H1 (cell line): Measurements from ENCODE around the gene ATP6V0A4. TPM values are rescaled to one million over a fixed set of nuclear protein-coding genes. Genes with fewer than 3 reads are reported as not detected.

Source experiments
- CTCF ChIA-PET: fragments of 300-600 bp; sonication (Branson Sonifier 250); formaldehyde crosslinking; loops from one replicate; lab custom pipeline; 2021; ENCODE audit not compliant: partially characterized antibody; lab: Charles Lee
- POLR2A ChIA-PET: fragments of 300-600 bp; sonication (Branson Sonifier 250); formaldehyde crosslinking; loops from one replicate; lab custom pipeline; 2021; ENCODE audit warnings: inconsistent platforms; ENCODE audit not compliant: partially characterized antibody; lab: Charles Lee
- DNase-seq, 2 experiments: peaks; one replicate each; pipeline versions ENCODE4 v3.0.0 to v3.0.0-alpha.2; 2010 to 2022; ENCODE audit warnings: low spot score in 2 of 2, low read depth in 1 of 2, mixed read lengths in 1 of 2
- FAIRE-seq: peaks from 2 replicates; lab custom pipeline; 2011; peaks lifted over from hg19 to GRCh38; lab: Jason Lieb, UNC
- H2AFZ ChIP-seq: 2 replicates; pipeline ENCODE4 v1.8.1; 2012; ENCODE audit warnings: low read length, inconsistent platforms
- H2AK5ac ChIP-seq: 2 replicates; pipeline ENCODE4 v1.6.1; 2013; ENCODE audit warnings: low read depth, low read length
- H2BK120ac ChIP-seq: replicated peaks from 2 replicates; pipeline ENCODE3; 2013; ENCODE audit warnings: low read depth, low read length, inconsistent platforms
- H2BK12ac ChIP-seq: 2 replicates; pipeline ENCODE4 v1.6.1; 2013; ENCODE audit warnings: low read depth, low read length
- H2BK15ac ChIP-seq: 2 replicates; pipeline ENCODE4 v1.6.1; 2013; ENCODE audit warnings: low read length
- H2BK20ac ChIP-seq: 2 replicates; pipeline ENCODE4 v1.6.1; 2013; ENCODE audit warnings: low read length
- H2BK5ac ChIP-seq: 2 replicates; pipeline ENCODE4 v1.6.1; 2013; ENCODE audit warnings: low read depth, low read length
- H3K14ac ChIP-seq: 2 replicates; pipeline ENCODE4 v1.6.1; 2013; ENCODE audit warnings: inconsistent platforms; ENCODE audit not compliant: insufficient read length
- H3K18ac ChIP-seq: 2 replicates; pipeline ENCODE4 v1.6.1; 2013; ENCODE audit warnings: low read length; ENCODE audit errors: extremely low read depth
- H3K23ac ChIP-seq: 2 replicates; pipeline ENCODE4 v1.6.1; 2013; ENCODE audit warnings: inconsistent platforms; ENCODE audit not compliant: insufficient read length
- H3K23me2 ChIP-seq: 2 replicates; pipeline ENCODE4 v1.6.1; 2013; ENCODE audit warnings: low read depth, low read length
- H3K27ac ChIP-seq: 2 replicates; pipeline ENCODE4 v1.6.1; 2011; ENCODE audit warnings: low read depth, low read length, inconsistent platforms
- H3K27me3 ChIP-seq, 4 experiments: replicated peaks in 1 of 4; 1 replicate in 1 of 4; 2 replicates in 3 of 4; pipeline versions ENCODE4 v1.6.1 to v1.8.1; 2011 to 2013; ENCODE audit warnings: low read length in 3 of 4, mild to moderate bottlenecking in 3 of 4, inconsistent platforms in 2 of 4, mixed read lengths in 2 of 4, moderate library complexity in 1 of 4; ENCODE audit not compliant: control insufficient read depth in 3 of 4, insufficient read depth in 3 of 4; ENCODE audit errors: extremely low read depth in 1 of 4
- H3K36me3 ChIP-seq, 4 experiments: 2 replicates each; pipeline versions ENCODE4 v1.6.1 to v1.8.1; 2011 to 2013; ENCODE audit warnings: mild to moderate bottlenecking in 4 of 4, low read length in 3 of 4, moderate library complexity in 2 of 4, control low read depth in 1 of 4, inconsistent platforms in 1 of 4; ENCODE audit not compliant: insufficient read depth in 4 of 4, control insufficient read depth in 2 of 4
- H3K4ac ChIP-seq: replicated peaks from 2 replicates; pipeline ENCODE3; 2013; ENCODE audit warnings: low read length, low read depth, mixed read lengths, inconsistent platforms; ENCODE audit not compliant: insufficient read length
- H3K4me1 ChIP-seq, 4 experiments: replicated peaks in 1 of 4; 1 replicate in 1 of 4; 2 replicates in 3 of 4; pipeline versions ENCODE4 v1.6.1 to v1.8.1; 2011 to 2013; ENCODE audit warnings: low read length in 3 of 4, inconsistent platforms in 2 of 4, mixed read lengths in 1 of 4; ENCODE audit not compliant: insufficient read depth in 4 of 4, control insufficient read depth in 3 of 4
- H3K4me2 ChIP-seq, 2 experiments: 2 replicates each; pipeline versions ENCODE4 v1.6.1 to v1.8.1; 2011 to 2013; ENCODE audit warnings: low read depth in 2 of 2, low read length in 2 of 2, control low read depth in 1 of 2, inconsistent platforms in 1 of 2, mild to moderate bottlenecking in 1 of 2; ENCODE audit not compliant: insufficient read depth in 1 of 2
- H3K4me3 ChIP-seq, 4 experiments: fragments of 200-600, 300-600 bp in 1 of 4; sonication (generic), shearing (Covaris generic), sonication (Bioruptor Twin) in 1 of 4; 2 replicates each; pipeline versions ENCODE4 v1.5.1 to v1.8.1; 2011 to 2016; ENCODE audit warnings: low read length in 4 of 4, low read depth in 3 of 4, control low read depth in 2 of 4, inconsistent platforms in 2 of 4, mild to moderate bottlenecking in 2 of 4, mixed read lengths in 1 of 4, moderate library complexity in 1 of 4; ENCODE audit not compliant: insufficient read depth in 2 of 4; ENCODE audit errors: extremely low read depth in 1 of 4
- H3K56ac ChIP-seq: replicated peaks from 2 replicates; pipeline ENCODE3; 2013; ENCODE audit warnings: low read depth, mild to moderate bottlenecking, mixed read lengths, low read length, inconsistent platforms; ENCODE audit not compliant: insufficient read length
- H3K79me1 ChIP-seq: 2 replicates; pipeline ENCODE4 v1.6.1; 2013; ENCODE audit warnings: low read depth, low read length, control low read depth
- H3K79me2 ChIP-seq, 2 experiments: 2 replicates each; pipeline versions ENCODE4 v1.6.1 to v1.8.1; 2012 to 2013; ENCODE audit warnings: low read length in 2 of 2, mild to moderate bottlenecking in 2 of 2, inconsistent platforms in 1 of 2; ENCODE audit not compliant: insufficient read depth in 2 of 2, control insufficient read depth in 1 of 2
- H3K9ac ChIP-seq, 4 experiments: replicated peaks in 1 of 4; 1 replicate in 1 of 4; 2 replicates in 3 of 4; pipeline versions ENCODE4 v1.6.1 to v1.8.1; 2011 to 2013; ENCODE audit warnings: low read depth in 3 of 4, low read length in 3 of 4, control low read depth in 2 of 4, mild to moderate bottlenecking in 2 of 4, moderate library complexity in 2 of 4, inconsistent platforms in 1 of 4; ENCODE audit errors: extremely low read depth in 1 of 4
- H3K9me3 ChIP-seq, 2 experiments: 2 replicates each; pipeline versions ENCODE4 v1.6.1 to v1.8.1; 2012 to 2013; ENCODE audit warnings: mild to moderate bottlenecking in 2 of 2, moderate library complexity in 2 of 2, control low read depth in 1 of 2, inconsistent platforms in 1 of 2, low read depth in 1 of 2, low read length in 1 of 2, mixed read lengths in 1 of 2; ENCODE audit not compliant: insufficient read depth in 2 of 2
- H4K20me1 ChIP-seq, 2 experiments: replicated peaks in 1 of 2; 2 replicates each; pipeline versions ENCODE3 to v1.8.1; 2011 to 2013; ENCODE audit warnings: inconsistent platforms in 2 of 2, low read length in 2 of 2, mild to moderate bottlenecking in 1 of 2; ENCODE audit not compliant: insufficient read depth in 2 of 2, control insufficient read depth in 1 of 2
- H4K5ac ChIP-seq: 2 replicates; pipeline ENCODE4 v1.6.1; 2013; ENCODE audit warnings: low read length, low read depth, mixed read lengths, inconsistent platforms; ENCODE audit not compliant: insufficient read length
- H4K8ac ChIP-seq: 2 replicates; pipeline ENCODE4 v1.8.0; 2013; ENCODE audit warnings: mild to moderate bottlenecking, moderate library complexity, low read length, inconsistent platforms; ENCODE audit not compliant: insufficient read depth; ENCODE audit errors: extremely low read depth
- H4K91ac ChIP-seq: replicated peaks from 2 replicates; pipeline ENCODE3; 2013; ENCODE audit warnings: low read length, mixed read lengths, inconsistent platforms; ENCODE audit not compliant: insufficient read length
- ATF3 ChIP-seq: IDR thresholded peaks from 2 replicates; pipeline ENCODE4 v1.6.1; 2011; ENCODE audit warnings: low read depth, mild to moderate bottlenecking, low read length; ENCODE audit not compliant: insufficient read depth
- CTCF ChIP-seq, 3 experiments: IDR thresholded peaks; 1 replicate in 2 of 3; 2 replicates in 1 of 3; pipeline versions ENCODE4 v1.5.1 to v1.6.1; 2011; ENCODE audit warnings: low read length in 3 of 3, mild to moderate bottlenecking in 3 of 3, inconsistent platforms in 2 of 3, low read depth in 1 of 3, moderate library complexity in 1 of 3; ENCODE audit not compliant: insufficient read depth in 1 of 3; ENCODE audit errors: control extremely low read depth in 1 of 3
- FOSL1 ChIP-seq: IDR thresholded peaks from 2 replicates; pipeline ENCODE4 v1.6.1; 2011; ENCODE audit warnings: mild to moderate bottlenecking, low read depth, low read length, moderate library complexity; ENCODE audit not compliant: insufficient read depth
- HDAC6 ChIP-seq: IDR thresholded peaks from one replicate; pipeline ENCODE4 v1.7.1; 2012; ENCODE audit warnings: low read depth, mild to moderate bottlenecking, inconsistent platforms, low read length, moderate library complexity
- JUN ChIP-seq: IDR thresholded peaks from 2 replicates; pipeline ENCODE4 v1.6.1; 2011; ENCODE audit warnings: low read depth, mild to moderate bottlenecking, improper control_type of control experiment, low read length
- JUND ChIP-seq: IDR thresholded peaks from 2 replicates; pipeline ENCODE4 v1.6.1; 2011; ENCODE audit warnings: mild to moderate bottlenecking, improper control_type of control experiment, low read length
- MAX ChIP-seq: IDR thresholded peaks from 2 replicates; pipeline ENCODE4 v1.6.1; 2012; ENCODE audit warnings: inconsistent platforms
- SP2 ChIP-seq: IDR thresholded peaks from 2 replicates; pipeline ENCODE4 v1.6.1; 2012; ENCODE audit warnings: mild to moderate bottlenecking, low read length, inconsistent platforms
- SP4 ChIP-seq: IDR thresholded peaks from 2 replicates; pipeline ENCODE4 v1.6.1; 2012; ENCODE audit warnings: low read length, inconsistent platforms
- WGBS, 2 experiments: shearing (Covaris generic) in 1 of 2; methylation state at CpG; one replicate each; pipeline versions ENCODE4 v1.1.6 to v1.1.7; 2013 to 2015; ENCODE audit warnings: low lambda C conversion rate in 2 of 2, mixed read lengths in 2 of 2, inconsistent platforms in 1 of 2, low coverage in 1 of 2, missing lambda C conversion rate in 1 of 2; ENCODE audit not compliant: insufficient replicate concordance in 2 of 2, insufficient coverage in 1 of 2, insufficient read length in 1 of 2; ENCODE audit errors: extremely low coverage in 1 of 2, missing lambda C conversion rate in 1 of 2; 5-methylcytosine and 5-hydroxymethylcytosine counted together
- polyA plus RNA-seq, 7 experiments: library from polyadenylated mRNA; depleted of rRNA in 3 of 7; stranded (reverse) in 5 of 7; unstranded in 2 of 7; fragments of >200 nt in 5 of 7; fragments of 200-250 nt in 2 of 7; gene quantifications; 1 replicate in 5 of 7; 2 replicates in 1 of 7; 4 replicates in 1 of 7; pipeline versions ENCODE4 v1.2.1 to v1.2.3, GENCODE V29; 2011 to 2013; ENCODE audit warnings: missing spikeins in 2 of 7, mixed read lengths in 2 of 7
- total RNA-seq: library from RNA; stranded (reverse); fragmentation: NEBNext Ultra II Directional; extraction: Animal tissue kit (Norgen Biotek cat#: 25700); gene quantifications from 2 replicates; pipeline ENCODE4 v1.2.1, GENCODE V29; 2021

Gene ATP6V0A4
- total and polyA plus RNA-seq, 2 of the 8 experiments (the other 6 are each of a cell fraction or from before 2014, with no cell fraction given): 0.47 to 1.6 TPM

- Histone ChIP-seq H4K91ac (no peak overlapping the region), H3K18ac (no peak overlapping the region), H3K4ac (no peak overlapping the region), H3K27ac (no peak overlapping the region), H3K27me3 (no peaks in the 10 kb centered on the region), H3K36me3 (no peaks in the 10 kb centered on the region), H2BK12ac (no peak overlapping the region), H3K9ac (no peak overlapping the region), H3K56ac (no peak overlapping the region), H2BK5ac (no peak overlapping the region), H2AK5ac (no peak overlapping the region), H2BK20ac (peak overlapping the region; percentile 2; the same call in 1 of the 2 replicates), H3K14ac (no peak overlapping the region), H3K4me1 (peaks cover 0 to 5% (median 0%) of the 10 kb centered on the region in 4 experiments; a peak in 2 of 7 replicates), H3K23ac (no peak overlapping the region), H4K5ac (no peak overlapping the region), H2AFZ (peak overlapping the region; percentile 59; the same call in 1 of the 2 replicates), H4K8ac (no peak overlapping the region), H3K9me3 (peaks cover 0 to 4% of the 10 kb centered on the region in 2 experiments; a peak in 1 of 4 replicates), H3K79me1 (no peaks in the 10 kb centered on the region), H2BK15ac (no peak overlapping the region), H2BK120ac (peak overlapping the region; percentile 35), H4K20me1 (no peaks in the 10 kb centered on the region), H3K4me3 (no peak overlapping the region), H3K23me2 (no peaks in the 10 kb centered on the region), H3K79me2 (no peaks in the 10 kb centered on the region), H3K4me2 (no peak overlapping the region)
- WGBS, 2 experiments: 43% methylated on average over 14 of the region's 14 CpGs; no CpG with 5 or more reads in 1 of the 2 experiments
- peak; percentile 75 to 90 for DNase-seq
- POLR2A ChIA-PET: no interaction called here
- FAIRE-seq: peak; percentile 97
- CTCF ChIA-PET: interaction anchor here (0.5 to 3.4 kb wide), 45 partner anchors 9 to 834 kb away, joined by 3 to 20 read pairs (median 4); no protein-coding TSS in a partner anchor
- TF ChIP-seq SP2: no peak
- no peak for TF ChIP-seq FOSL1
- no peak for TF ChIP-seq JUND
- TF ChIP-seq SP4: peak; percentile 47; the same call in 1 of the 2 replicates
- no peak for TF ChIP-seq HDAC6
- TF ChIP-seq JUN: no peak
- no peak for TF ChIP-seq ATF3
- peak; percentile 80 to 95 (median 86) for TF ChIP-seq CTCF (IDR thresholded peaks at IDR 0.05; ENCODE audit: control extremely low read depth in 1 of 3, insufficient read depth in 1 of 3, low read depth in 1 of 3, low read length in 3 of 3)
- TF ChIP-seq MAX: peak; percentile 50; the same call in 1 of the 2 replicates
Measured at GRCh38 chr7:138738551-138739335, 59.3 kb downstream of the ATP6V0A4 start.
